ENCODE data around the gene PCDHGC3. TPM values are rescaled to one million over a fixed set of nuclear protein-coding genes. Genes with fewer than 3 reads are reported as not detected.

The PCDHGC3 gene
- total RNA-seq, 1 donor from 2014 or later: 15.6 TPM

DNA sequence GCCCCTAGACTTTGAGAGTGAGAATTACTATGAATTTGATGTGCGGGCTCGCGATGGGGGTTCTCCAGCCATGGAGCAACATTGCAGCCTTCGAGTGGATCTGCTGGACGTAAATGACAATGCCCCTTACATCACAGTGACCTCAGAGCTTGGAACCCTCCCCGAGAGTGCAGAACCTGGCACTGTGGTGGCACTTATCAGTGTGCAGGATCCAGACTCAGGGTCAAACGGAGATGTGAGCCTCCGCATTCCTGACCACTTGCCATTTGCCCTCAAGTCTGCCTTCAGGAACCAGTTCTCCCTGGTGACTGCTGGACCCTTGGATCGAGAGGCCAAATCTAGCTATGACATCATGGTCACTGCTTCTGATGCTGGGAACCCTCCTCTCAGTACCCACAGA lies 10.3 kb downstream of the PCDHGC3 start:
- no peak for DNase-seq
- Histone ChIP-seq H3K4me3 (no peak overlapping the region), H3K36me3 (peaks cover 15% of the 10 kb centered on the region), H3K4me1 (peaks cover 76% of the 10 kb centered on the region), H3K27me3 (ENCODE audit: low read depth) (no peaks in the 10 kb centered on the region), H3K9me3 (replicated peaks) (no peaks in the 10 kb centered on the region), H3K27ac (replicated peaks) (no peak overlapping the region)
- TF ChIP-seq CTCF (IDR thresholded peaks at IDR 0.05; ENCODE audit: borderline replicate concordance): no peak
- intact Hi-C loops (cut with micrococcal nuclease): no loop called here

DNA sequence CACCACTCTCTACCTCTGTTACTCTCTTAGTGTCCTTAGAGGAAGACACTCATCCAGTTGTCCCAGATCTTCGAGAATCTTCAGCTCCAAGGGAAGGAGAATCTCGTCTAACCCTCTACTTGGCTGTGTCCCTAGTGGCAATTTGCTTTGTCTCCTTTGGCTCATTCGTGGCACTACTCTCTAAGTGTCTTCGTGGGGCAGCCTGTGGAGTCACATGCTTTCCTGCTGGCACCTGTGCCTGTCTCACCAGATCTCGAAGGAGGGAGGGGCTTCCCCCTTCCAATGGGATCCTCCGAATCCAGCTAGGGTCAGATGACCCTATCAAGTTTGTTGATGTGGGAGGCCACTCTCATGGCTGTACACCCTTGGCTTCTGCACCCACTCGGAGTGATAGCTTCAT lies 11.4 kb downstream of the PCDHGC3 start:
- peaks cover 22% of the 10 kb centered on the region for H3K36me3 ChIP-seq
- no peak overlapping the region for H3K27ac ChIP-seq (replicated peaks)
- intact Hi-C loops (cut with micrococcal nuclease): no loop called here
- H3K9me3 ChIP-seq (replicated peaks): no peaks in the 10 kb centered on the region
- peaks cover 75% of the 10 kb centered on the region for H3K4me1 ChIP-seq
- no peak for TF ChIP-seq CTCF (IDR thresholded peaks at IDR 0.05; ENCODE audit: borderline replicate concordance)
- H3K4me3 ChIP-seq: no peak overlapping the region
- no peak for DNase-seq
- no peaks in the 10 kb centered on the region for H3K27me3 ChIP-seq (ENCODE audit: low read depth)

GRCh38 chr5:141488591-141489561 lies 13.1 kb downstream of the PCDHGC3 start, which contains the start of gene PCDHGC5:
TSS of gene PCDHGC5 (plus strand) at chr5:141489081. CDS start at chr5:141489241, 160 bp downstream.
- H3K36me3 ChIP-seq: peaks cover 22% of the 10 kb centered on the region
- DNase-seq: no peak
- no peaks in the 10 kb centered on the region for H3K9me3 ChIP-seq (replicated peaks)
- intact Hi-C loops (cut with micrococcal nuclease): no loop called here
- H3K4me1 ChIP-seq: peaks cover 81% of the 10 kb centered on the region
- TF ChIP-seq CTCF (IDR thresholded peaks at IDR 0.05; ENCODE audit: borderline replicate concordance): no peak
- H3K4me3 ChIP-seq: no peak within 1 kb of the TSS
- H3K27ac ChIP-seq (replicated peaks): no peak within 1 kb of the TSS
- H3K27me3 ChIP-seq (ENCODE audit: low read depth): no peaks in the 10 kb centered on the region

GRCh38 chr5:141489841-141490240 lies 14.1 kb downstream of the PCDHGC3 start:
- Histone ChIP-seq H3K4me1 (peaks cover 81% of the 10 kb centered on the region), H3K9me3 (replicated peaks) (no peaks in the 10 kb centered on the region), H3K4me3 (no peak overlapping the region), H3K27me3 (ENCODE audit: low read depth) (no peaks in the 10 kb centered on the region), H3K36me3 (peaks cover 23% of the 10 kb centered on the region), H3K27ac (replicated peaks) (no peak overlapping the region)
- no peak for DNase-seq
- no peak for TF ChIP-seq CTCF (IDR thresholded peaks at IDR 0.05; ENCODE audit: borderline replicate concordance)
- intact Hi-C loops (cut with micrococcal nuclease): no loop called here

- intact Hi-C loops (cut with micrococcal nuclease): no loop called here
- Histone ChIP-seq H3K9me3 (replicated peaks) (no peaks in the 10 kb centered on the region), H3K4me3 (no peak overlapping the region), H3K36me3 (peaks cover 27% of the 10 kb centered on the region), H3K4me1 (peaks cover 80% of the 10 kb centered on the region), H3K27ac (replicated peaks) (no peak overlapping the region), H3K27me3 (ENCODE audit: low read depth) (no peaks in the 10 kb centered on the region)
- TF ChIP-seq CTCF (IDR thresholded peaks at IDR 0.05; ENCODE audit: borderline replicate concordance): no peak
- DNase-seq: no peak
Observed at GRCh38 chr5:141490271-141490670, 14.5 kb downstream of the PCDHGC3 start.

Measured in left ventricle myocardium inferior (tissue), 1 donor.